PFSK-1 (cell line): ENCODE measurements around the gene AIG1.

Experiments used
- FOXP2 ChIP-seq: optimal IDR thresholded peaks from 2 replicates; pipeline ENCODE3; 2011; ENCODE audit warnings: borderline replicate concordance, control low read depth, inconsistent platforms; ENCODE audit not compliant: insufficient read depth; ENCODE audit errors: extremely low read length, extremely low read depth
- POLR2AphosphoS5 ChIP-seq: IDR thresholded peaks from 2 replicates; pipeline ENCODE4 v1.6.1; 2012; ENCODE audit warnings: low read depth, mild to moderate bottlenecking, control low read depth, low read length, moderate library complexity
- SIN3A ChIP-seq: IDR thresholded peaks from 2 replicates; pipeline ENCODE4 v1.6.1; 2012; ENCODE audit warnings: mild to moderate bottlenecking, low read length, moderate library complexity, borderline replicate concordance; ENCODE audit not compliant: insufficient read depth
- TAF1 ChIP-seq: IDR thresholded peaks from 2 replicates; pipeline ENCODE4 v1.6.1; 2012; ENCODE audit warnings: low read length, control low read depth, borderline replicate concordance; ENCODE audit not compliant: insufficient read depth
- TF ChIP-seq, protein P1 (sequence below), 2 experiments: IDR thresholded peaks; 2 replicates each; pipeline versions ENCODE4 v1.6.1 to v1.8.0; 2011 to 2012; ENCODE audit warnings: low read depth in 2 of 2, low read length in 2 of 2, control low read depth in 1 of 2, inconsistent platforms in 1 of 2, mild to moderate bottlenecking in 1 of 2, moderate library complexity in 1 of 2; ENCODE audit not compliant: insufficient read depth in 1 of 2

The AIG1 gene

DNA sequence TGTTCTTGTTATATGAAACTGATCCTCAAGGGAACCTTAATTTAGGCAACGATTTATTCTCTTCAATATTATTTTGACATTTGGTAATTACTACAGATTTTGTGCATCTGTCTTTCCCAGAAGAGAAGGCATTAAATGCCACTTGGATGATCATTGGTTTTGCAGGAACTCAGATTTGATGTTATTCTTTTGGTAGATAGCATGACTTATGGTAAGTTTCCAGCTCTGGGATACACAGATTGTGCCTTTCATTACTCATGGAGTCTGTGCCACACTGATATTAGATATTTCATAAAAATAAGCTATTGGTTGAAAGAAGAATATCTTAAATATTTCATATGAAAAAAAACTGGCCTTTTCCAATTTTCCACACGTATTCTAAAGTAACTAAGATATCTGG is 120.1 kb downstream of the AIG1 start:
- TF ChIP-seq TAF1 (no peak), SIN3A (no peak), FOXP2 (no peak)

DNA sequence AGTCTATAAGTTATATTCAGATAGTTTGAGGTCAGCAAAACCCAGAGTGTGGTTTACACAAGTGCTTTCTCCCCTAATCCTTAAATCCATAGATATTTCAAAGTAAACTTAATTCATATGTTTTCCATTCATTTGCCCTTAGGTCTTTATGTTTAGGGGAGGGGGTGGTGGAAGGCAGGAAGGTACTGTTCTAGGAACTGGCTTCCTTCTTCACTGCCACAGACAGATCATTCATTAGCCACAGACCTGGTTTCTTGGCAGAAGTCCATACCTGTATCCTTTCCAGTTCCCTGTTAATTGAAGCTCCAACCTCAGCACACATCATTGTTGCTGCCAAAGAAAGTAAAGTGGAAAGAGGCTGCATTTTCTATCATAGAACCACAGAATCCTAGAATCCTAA is 123.0 kb downstream of the AIG1 start:
- TF ChIP-seq POLR2AphosphoS5 (no peak), TAF1 (no peak), SIN3A (no peak), FOXP2 (no peak)
- TF ChIP-seq, protein P1, sequence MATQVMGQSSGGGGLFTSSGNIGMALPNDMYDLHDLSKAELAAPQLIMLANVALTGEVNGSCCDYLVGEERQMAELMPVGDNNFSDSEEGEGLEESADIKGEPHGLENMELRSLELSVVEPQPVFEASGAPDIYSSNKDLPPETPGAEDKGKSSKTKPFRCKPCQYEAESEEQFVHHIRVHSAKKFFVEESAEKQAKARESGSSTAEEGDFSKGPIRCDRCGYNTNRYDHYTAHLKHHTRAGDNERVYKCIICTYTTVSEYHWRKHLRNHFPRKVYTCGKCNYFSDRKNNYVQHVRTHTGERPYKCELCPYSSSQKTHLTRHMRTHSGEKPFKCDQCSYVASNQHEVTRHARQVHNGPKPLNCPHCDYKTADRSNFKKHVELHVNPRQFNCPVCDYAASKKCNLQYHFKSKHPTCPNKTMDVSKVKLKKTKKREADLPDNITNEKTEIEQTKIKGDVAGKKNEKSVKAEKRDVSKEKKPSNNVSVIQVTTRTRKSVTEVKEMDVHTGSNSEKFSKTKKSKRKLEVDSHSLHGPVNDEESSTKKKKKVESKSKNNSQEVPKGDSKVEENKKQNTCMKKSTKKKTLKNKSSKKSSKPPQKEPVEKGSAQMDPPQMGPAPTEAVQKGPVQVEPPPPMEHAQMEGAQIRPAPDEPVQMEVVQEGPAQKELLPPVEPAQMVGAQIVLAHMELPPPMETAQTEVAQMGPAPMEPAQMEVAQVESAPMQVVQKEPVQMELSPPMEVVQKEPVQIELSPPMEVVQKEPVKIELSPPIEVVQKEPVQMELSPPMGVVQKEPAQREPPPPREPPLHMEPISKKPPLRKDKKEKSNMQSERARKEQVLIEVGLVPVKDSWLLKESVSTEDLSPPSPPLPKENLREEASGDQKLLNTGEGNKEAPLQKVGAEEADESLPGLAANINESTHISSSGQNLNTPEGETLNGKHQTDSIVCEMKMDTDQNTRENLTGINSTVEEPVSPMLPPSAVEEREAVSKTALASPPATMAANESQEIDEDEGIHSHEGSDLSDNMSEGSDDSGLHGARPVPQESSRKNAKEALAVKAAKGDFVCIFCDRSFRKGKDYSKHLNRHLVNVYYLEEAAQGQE (IDR thresholded peaks at IDR 0.05; ENCODE audit: insufficient read depth in 1 of 2, low read depth in 2 of 2, low read length in 2 of 2), result no peak

DNA sequence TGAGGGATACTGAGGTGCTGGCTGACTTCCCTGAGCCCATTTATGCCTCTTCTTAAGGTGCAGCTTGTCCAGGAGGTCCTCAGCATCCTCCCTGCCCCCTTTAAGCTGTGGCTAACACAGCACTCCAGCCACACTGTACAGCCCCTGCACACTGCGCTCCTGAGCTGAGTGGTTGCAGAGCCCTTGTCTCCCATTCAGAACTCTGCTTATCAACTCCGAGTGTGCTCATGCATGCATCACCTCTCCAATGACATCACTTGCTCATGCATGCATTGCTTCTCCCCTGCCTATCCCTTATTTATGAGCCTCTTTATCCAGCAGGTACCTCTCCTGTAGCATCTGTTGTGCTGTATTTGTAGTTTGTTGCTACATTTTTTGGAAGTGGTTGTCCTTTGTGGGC is 124.6 kb downstream of the AIG1 start:
- TF ChIP-seq SIN3A, result no peak
- TF ChIP-seq TAF1, result no peak
- no peak for TF ChIP-seq POLR2AphosphoS5
- TF ChIP-seq, protein P1 (IDR thresholded peaks at IDR 0.05; ENCODE audit: insufficient read depth in 1 of 2, low read depth in 2 of 2, low read length in 2 of 2), result no peak
- no peak for TF ChIP-seq FOXP2

DNA sequence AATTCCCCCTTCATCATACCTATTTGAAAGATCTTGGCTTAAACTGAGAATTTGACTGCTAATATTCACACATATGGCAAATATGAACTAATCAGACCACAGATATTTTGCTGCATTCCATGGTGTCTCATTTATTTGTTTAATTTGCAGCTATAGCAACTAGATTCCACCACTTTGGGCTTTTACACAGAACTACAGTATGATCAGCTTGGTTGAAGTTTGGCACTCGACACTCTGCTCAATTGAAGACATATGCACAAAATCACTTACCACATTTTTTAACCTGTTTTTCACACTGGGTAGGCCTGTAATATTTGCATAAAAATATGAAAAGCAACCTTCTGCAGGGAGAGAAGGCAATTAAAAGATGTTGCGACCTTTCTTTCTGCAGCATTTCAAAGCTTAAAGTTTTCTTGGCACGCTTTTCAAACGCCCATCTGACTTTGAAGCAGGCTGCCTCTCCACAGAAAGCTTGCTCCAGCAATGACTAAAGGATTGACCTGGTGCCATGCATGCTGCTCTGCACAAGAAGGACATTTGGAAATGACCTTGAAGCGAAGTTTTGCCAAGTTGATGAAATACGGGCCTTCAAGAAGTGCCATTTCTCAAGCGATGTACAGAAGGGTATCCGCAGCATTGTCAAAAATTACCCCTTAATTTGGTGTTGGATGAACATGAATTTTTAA is 126.7 kb downstream of the AIG1 start:
- TF ChIP-seq SIN3A (no peak), FOXP2 (no peak), TAF1 (no peak), POLR2AphosphoS5 (no peak)
- TF ChIP-seq, protein P1 (IDR thresholded peaks at IDR 0.05; ENCODE audit: insufficient read depth in 1 of 2, low read depth in 2 of 2, low read length in 2 of 2), result no peak

DNA sequence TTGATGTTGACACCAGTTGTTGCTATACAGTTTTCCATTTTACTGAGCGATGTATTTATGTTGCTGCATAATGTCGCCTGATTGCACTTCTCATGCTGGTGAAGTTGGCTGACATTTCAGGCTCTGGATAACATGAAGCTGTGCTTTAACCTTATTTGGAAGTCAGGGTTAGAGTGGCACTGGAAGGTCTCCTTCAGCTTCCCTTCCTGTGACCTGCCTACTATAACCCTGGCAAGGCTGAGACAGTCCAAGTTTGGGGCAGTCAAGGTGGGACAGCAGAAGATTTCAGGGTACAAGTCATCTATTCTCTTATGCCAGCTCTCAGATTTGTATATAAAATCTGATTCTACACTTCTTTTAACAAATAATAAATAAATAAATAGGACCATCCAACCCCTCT is 127.6 kb downstream of the AIG1 start:
- TF ChIP-seq TAF1, result no peak
- TF ChIP-seq POLR2AphosphoS5, result no peak
- TF ChIP-seq, protein P1 (IDR thresholded peaks at IDR 0.05; ENCODE audit: insufficient read depth in 1 of 2, low read depth in 2 of 2, low read length in 2 of 2), result no peak
- TF ChIP-seq SIN3A, result no peak
- no peak for TF ChIP-seq FOXP2
